Measurements from ENCODE around the gene CDC16. TPM values are rescaled to one million over a fixed set of nuclear protein-coding genes. Genes with fewer than 3 reads are reported as not detected.
"Not testable (repeated sequence)": the region's sequence is repeated elsewhere in the genome, so short reads cannot be mapped to it uniquely, and the experiment has no call there.

Gene CDC16
- total and polyA plus RNA-seq, 12 donors: 29.2 to 162 (median 55.2) TPM

DNA sequence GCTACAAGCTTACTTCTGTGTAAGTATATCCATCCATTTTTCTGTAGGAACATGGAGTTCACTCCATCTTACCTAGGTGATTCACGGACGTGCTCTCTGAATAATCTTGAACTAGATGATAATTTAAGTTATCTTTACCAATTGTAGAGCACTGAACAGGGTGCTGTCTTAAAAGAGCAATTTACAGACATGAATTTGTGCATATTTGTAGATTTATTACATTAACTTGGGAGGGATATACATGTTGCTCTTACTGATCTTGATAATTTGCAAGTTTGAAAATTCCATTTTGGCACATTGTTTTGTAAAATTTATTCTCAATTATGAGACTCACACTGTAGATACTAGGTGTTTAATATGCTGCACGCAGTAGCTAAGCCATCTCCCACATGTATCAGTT is 9.3 kb downstream of the CDC16 start:
- Histone ChIP-seq H3K4me3 (no peak overlapping the region), H3K27me3 (no peaks in the 10 kb centered on the region), H3K4me1 (replicated peaks in 1 of 2) (no peaks in the 10 kb centered on the region), H3K9me3 (replicated peaks in 1 of 3) (no peaks in the 10 kb centered on the region), H3K27ac (no peak overlapping the region), H3K36me3 (replicated peaks in 1 of 2) (peaks cover 0 to 97% of the 10 kb centered on the region in 2 donors)
- 93 to 97% (median 94%) methylated on average over 3 of the region's 3 CpGs for WGBS, 4 donors
- intact Hi-C loops (cut with DNase I): no loop called here
- DNase-seq: no peak
- TF ChIP-seq, protein P1, sequence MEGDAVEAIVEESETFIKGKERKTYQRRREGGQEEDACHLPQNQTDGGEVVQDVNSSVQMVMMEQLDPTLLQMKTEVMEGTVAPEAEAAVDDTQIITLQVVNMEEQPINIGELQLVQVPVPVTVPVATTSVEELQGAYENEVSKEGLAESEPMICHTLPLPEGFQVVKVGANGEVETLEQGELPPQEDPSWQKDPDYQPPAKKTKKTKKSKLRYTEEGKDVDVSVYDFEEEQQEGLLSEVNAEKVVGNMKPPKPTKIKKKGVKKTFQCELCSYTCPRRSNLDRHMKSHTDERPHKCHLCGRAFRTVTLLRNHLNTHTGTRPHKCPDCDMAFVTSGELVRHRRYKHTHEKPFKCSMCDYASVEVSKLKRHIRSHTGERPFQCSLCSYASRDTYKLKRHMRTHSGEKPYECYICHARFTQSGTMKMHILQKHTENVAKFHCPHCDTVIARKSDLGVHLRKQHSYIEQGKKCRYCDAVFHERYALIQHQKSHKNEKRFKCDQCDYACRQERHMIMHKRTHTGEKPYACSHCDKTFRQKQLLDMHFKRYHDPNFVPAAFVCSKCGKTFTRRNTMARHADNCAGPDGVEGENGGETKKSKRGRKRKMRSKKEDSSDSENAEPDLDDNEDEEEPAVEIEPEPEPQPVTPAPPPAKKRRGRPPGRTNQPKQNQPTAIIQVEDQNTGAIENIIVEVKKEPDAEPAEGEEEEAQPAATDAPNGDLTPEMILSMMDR (IDR thresholded peaks at IDR 0.05): no peak
- no peak for TF ChIP-seq POLR2A (IDR thresholded peaks at IDR 0.05)

DNA sequence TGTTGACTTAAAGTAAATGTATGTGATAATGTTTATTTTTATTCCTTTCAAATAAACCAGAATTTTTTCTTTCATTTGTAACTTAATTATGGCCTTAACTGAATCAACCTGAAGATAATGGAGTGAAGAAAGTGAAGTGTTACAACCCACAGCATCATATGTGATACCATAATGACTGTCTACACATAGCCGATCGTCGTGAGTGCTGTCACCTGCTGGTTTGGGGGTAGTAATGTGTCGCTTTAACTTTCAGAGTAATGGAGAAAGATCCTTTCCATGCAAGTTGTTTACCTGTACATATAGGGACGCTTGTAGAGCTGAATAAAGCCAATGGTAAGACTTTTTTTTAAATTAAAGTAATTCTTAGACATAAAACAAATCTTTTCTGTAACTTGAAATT is 9.9 kb downstream of the CDC16 start:
- DNase-seq: no peak
- 86 to 93% (median 87%) methylated on average over 5 of the region's 5 CpGs for WGBS, 4 donors
- intact Hi-C loops (cut with DNase I): no loop called here
- Histone ChIP-seq H3K4me1 (replicated peaks in 1 of 2) (no peaks in the 10 kb centered on the region), H3K27ac (no peak overlapping the region), H3K27me3 (no peaks in the 10 kb centered on the region), H3K4me3 (no peak overlapping the region), H3K36me3 (replicated peaks in 1 of 2) (peaks cover 0 to 97% of the 10 kb centered on the region in 2 donors), H3K9me3 (replicated peaks in 1 of 3) (no peaks in the 10 kb centered on the region)
- no peak for TF ChIP-seq POLR2A (IDR thresholded peaks at IDR 0.05)

DNA sequence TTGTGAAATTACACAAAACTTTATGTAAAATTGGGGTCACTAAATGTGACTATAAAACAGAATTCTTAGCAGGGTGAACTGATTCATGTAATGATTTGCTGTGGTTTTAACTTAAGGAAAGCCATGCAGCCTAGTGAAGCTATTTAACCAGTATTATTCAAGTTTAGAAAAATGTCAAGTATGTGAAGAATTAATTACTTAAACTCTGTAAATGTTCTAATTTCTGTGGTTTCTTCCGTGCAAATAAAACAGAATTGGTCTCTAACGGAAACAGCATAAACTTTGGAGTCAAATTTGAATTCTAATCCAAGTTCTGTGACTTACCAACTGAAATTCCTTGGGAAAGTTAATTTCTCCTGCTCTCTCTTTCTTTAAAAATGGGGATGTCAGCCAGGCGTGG is 13.3 kb downstream of the CDC16 start:
- Histone ChIP-seq H3K27me3 (no peaks in the 10 kb centered on the region), H3K27ac (no peak overlapping the region), H3K4me1 (replicated peaks in 1 of 2) (no peaks in the 10 kb centered on the region), H3K36me3 (replicated peaks in 1 of 2) (peaks cover 0 to 90% of the 10 kb centered on the region in 2 donors), H3K9me3 (replicated peaks in 1 of 3) (no peaks in the 10 kb centered on the region), H3K4me3 (no peak overlapping the region)
- no peak for TF ChIP-seq POLR2A (IDR thresholded peaks at IDR 0.05)
- TF ChIP-seq, protein P1 (IDR thresholded peaks at IDR 0.05): no peak
- DNase-seq: no peak
- WGBS, 4 donors: 89 to 96% (median 92%) methylated on average over 3 of the region's 3 CpGs
- intact Hi-C loops (cut with DNase I): no loop called here

GRCh38 chr13:114249077-114249476 is 14.4 kb downstream of the CDC16 start:
- Histone ChIP-seq H3K4me1 (replicated peaks in 1 of 2) (no peaks in the 10 kb centered on the region), H3K36me3 (replicated peaks in 1 of 2) (peaks cover 0 to 90% of the 10 kb centered on the region in 2 donors), H3K27ac (no peak overlapping the region), H3K4me3 (no peak overlapping the region), H3K9me3 (replicated peaks in 1 of 3) (no peaks in the 10 kb centered on the region), H3K27me3 (no peaks in the 10 kb centered on the region)
- 95 to 98% (median 96%) methylated on average over 7 of the region's 7 CpGs for WGBS, 4 donors
- DNase-seq: no peak
- TF ChIP-seq, protein P1 (IDR thresholded peaks at IDR 0.05): no peak
- TF ChIP-seq POLR2A (IDR thresholded peaks at IDR 0.05): no peak
- intact Hi-C loops (cut with DNase I): no loop called here

- H3K4me3 ChIP-seq; H3K27ac ChIP-seq; DNase-seq; intact Hi-C loops (cut with DNase I); H3K9me3 ChIP-seq (replicated peaks in 1 of 3); H3K4me1 ChIP-seq (replicated peaks in 1 of 2); H3K27me3 ChIP-seq: not testable (repeated sequence)
- H3K36me3 ChIP-seq (replicated peaks in 1 of 2): peaks cover 0 to 90% of the 10 kb centered on the region in 2 donors
- whole genome bisulfite sequencing, 4 donors: 87 to 100% (median 93%) methylated on average over 1 of the region's 1 CpG
These were observed 17.1 kb downstream of the CDC16 start for GRCh38 chr13:114251639-114252440.

Data from adrenal gland (tissue), 12 donors.